ENCODE measurements around the gene IRX5.

The IRX5 gene

DNA sequence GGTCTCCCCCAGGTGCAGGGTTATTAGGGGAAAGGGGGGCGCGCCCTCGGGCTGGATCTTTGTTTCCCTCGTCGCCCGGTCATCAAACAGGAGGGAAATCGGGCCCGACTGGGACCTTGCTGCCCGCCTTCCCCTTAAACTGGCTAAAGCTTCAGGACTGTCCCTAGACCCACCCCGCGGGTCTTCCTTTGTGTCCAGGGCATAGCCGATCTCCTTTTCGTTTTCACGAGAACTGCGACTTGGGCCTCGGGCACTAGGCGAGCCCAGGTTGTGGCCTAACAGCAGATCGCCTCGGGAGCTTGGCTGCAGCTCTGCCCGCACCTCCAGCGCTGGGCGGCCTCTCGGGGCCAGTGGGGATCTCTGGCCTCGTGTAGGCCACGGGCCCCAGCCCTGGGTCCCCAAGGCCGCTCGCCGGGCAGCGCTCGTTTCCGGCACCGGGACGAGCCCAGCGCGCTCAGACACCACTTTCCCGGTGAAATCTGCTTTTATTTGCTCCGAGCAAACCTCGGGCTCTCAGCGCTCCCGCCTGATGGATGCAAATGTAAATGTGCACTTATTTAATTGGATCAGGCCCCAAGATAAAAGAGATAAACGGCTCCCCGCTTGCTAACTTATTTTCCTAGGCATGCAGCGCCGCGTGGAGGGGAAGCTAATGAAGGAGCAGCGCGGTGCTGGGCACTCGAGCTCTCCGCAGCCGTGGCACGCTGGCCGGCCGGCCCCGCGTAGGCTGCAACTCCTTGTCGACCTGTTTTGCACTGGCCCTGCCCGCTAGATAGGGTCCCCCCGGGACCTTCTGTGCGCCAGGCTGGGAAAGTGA, 7.8 kb downstream of the IRX5 start:
- TF ChIP-seq, protein P1, sequence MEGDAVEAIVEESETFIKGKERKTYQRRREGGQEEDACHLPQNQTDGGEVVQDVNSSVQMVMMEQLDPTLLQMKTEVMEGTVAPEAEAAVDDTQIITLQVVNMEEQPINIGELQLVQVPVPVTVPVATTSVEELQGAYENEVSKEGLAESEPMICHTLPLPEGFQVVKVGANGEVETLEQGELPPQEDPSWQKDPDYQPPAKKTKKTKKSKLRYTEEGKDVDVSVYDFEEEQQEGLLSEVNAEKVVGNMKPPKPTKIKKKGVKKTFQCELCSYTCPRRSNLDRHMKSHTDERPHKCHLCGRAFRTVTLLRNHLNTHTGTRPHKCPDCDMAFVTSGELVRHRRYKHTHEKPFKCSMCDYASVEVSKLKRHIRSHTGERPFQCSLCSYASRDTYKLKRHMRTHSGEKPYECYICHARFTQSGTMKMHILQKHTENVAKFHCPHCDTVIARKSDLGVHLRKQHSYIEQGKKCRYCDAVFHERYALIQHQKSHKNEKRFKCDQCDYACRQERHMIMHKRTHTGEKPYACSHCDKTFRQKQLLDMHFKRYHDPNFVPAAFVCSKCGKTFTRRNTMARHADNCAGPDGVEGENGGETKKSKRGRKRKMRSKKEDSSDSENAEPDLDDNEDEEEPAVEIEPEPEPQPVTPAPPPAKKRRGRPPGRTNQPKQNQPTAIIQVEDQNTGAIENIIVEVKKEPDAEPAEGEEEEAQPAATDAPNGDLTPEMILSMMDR (IDR thresholded peaks at IDR 0.05; ENCODE audit: insufficient read depth, low read depth, low read length, missing control alignments), result no peak
- H3K4me3 ChIP-seq (ENCODE audit: low read depth, low read length), result no peak overlapping the region

DNA sequence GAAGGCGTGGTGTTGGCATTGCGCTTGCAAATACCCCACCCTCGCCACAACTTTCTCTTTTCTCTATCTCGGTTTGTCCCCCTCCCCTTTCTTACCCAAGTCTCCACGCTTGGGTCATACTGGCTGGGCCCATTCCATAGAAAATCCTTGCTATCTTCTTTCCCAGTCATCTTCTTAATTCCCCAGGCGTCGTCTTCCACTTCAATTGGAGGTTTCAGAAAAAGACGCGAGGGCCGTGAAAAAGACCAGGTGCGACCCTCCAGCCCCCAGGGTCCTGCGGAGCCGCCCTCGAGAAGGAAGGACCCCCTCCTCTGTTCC, 8.3 kb downstream of the IRX5 start:
- no peak overlapping the region for H3K4me3 ChIP-seq (ENCODE audit: low read depth, low read length)
- no peak for DNase-seq (ENCODE audit: low read depth)
- TF ChIP-seq, protein P1 (IDR thresholded peaks at IDR 0.05; ENCODE audit: insufficient read depth, low read depth, low read length, missing control alignments), result no peak

More for the DNA sequence above, 7.8 kb downstream of the IRX5 start:
- no peak for DNase-seq (ENCODE audit: low read depth)

DNA sequence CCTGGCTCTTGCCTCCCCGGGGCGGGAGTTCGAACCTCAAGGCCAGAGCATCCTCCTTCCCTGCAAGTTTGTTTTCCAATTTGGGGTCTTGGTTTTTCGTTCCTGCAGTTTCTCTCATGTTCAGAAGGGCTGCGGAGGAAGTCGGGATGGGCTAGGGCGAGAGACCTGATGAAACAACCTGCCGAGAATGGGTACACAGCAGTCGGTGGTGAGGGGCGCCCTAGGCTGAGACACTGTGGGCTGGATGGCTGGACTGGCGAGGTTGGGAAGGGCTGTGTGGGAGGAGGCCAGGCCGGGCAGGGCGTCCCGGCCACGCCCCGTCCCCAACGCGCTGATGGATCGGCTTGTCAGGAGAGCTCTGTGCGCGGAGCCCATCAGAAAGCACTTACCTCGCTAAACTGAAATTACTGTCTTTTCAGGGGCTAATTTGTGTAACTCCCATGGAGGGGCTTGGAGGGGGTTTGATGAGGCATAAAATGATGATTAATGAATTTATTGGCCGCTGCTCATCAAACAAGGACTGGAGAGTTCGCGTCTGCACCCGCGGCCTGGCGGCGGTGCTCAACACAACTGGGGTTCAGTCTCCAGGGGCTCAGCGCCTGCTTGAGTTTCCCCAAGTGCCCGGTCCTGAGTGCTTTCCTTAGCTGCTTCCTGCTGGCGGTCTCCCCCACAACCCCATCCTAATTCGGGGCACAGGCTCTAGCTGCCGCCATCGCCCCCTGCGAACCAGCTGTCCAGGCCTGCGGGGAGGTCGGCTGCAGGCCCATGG, 9.0 kb downstream of the IRX5 start:
- TF ChIP-seq, protein P1 (IDR thresholded peaks at IDR 0.05; ENCODE audit: insufficient read depth, low read depth, low read length, missing control alignments), result no peak
- no peak overlapping the region for H3K4me3 ChIP-seq (ENCODE audit: low read depth, low read length)
- no peak for DNase-seq (ENCODE audit: low read depth)

DNA sequence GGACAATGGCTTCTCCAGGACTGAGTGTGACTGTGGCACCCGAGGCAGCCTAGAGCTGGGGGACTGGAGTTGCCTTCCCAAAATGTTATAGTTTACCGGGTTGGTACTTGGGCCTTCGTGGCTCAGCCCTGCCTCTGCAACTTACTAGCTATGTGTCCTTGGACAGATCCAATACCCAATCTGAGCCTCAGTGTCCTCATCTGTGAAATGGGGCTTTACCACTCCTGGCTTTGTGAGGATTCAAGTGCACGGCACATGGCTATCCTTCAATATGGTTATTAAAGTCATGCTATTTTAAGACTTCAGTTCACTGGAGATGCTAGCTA, 9.6 kb downstream of the IRX5 start:
- DNase-seq (ENCODE audit: low read depth), result no peak
- TF ChIP-seq, protein P1 (IDR thresholded peaks at IDR 0.05; ENCODE audit: insufficient read depth, low read depth, low read length, missing control alignments), result no peak
- no peak overlapping the region for H3K4me3 ChIP-seq (ENCODE audit: low read depth, low read length)

DNA sequence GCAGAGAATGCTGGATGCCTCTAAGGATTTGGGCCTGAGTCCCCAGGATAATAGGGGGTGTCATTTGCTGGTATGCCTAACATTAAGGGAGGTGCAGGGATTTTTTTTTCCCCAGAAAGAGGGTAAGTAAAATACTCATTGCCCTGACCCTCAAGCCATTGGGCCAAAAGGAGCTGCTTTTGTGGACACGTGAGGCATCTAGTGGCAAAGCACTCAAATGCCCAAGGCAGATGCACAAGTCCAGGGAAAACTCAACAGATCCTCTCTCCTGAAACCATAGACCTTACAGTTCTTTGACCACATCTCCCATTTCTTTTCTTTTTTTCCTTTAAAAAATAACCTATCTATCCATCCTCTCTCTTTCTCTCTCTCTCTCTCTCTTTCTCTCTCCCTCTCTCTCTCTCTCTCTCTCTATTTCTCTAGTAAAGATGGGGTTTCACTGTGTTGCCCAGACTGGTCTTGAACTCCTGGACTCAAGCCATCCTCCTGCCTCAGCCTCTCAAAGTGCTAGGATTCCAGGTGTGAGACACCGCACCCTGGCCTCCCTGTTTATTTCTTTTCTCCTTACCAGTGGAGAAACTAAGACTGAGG, 11.8 kb downstream of the IRX5 start:
- H3K4me3 ChIP-seq (ENCODE audit: low read depth, low read length), result no peak overlapping the region
- no peak for DNase-seq (ENCODE audit: low read depth)
- TF ChIP-seq, protein P1 (IDR thresholded peaks at IDR 0.05; ENCODE audit: insufficient read depth, low read depth, low read length, missing control alignments), result no peak

DNA sequence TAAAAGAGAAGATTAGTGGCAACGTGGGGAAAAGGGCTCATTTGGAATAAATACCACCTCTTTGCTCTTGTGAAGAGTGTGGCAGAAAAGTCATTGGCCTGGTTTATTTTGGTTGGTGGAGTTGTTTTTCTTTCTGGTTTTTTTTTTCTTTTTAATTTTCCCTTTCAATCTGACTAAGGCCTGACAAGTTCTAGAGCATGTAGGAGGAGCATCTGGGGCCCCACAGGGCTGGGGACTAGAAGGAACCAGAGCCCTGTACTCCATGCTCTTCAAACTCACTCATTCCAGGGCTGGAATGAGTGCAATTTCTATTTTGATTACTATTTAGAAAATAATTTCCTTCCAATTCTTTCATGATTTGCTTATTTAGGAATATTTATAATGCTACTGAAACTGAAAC, 13.3 kb downstream of the IRX5 start:
- TF ChIP-seq, protein P1 (IDR thresholded peaks at IDR 0.05; ENCODE audit: insufficient read depth, low read depth, low read length, missing control alignments), result no peak
- H3K4me3 ChIP-seq (ENCODE audit: low read depth, low read length), result no peak overlapping the region
- no peak for DNase-seq (ENCODE audit: low read depth)

All from GM12865 (cell line).